Hematopoietic multipotent progenitor cell treated with erythropoietin and hydrocortisone succinate and interleukin-3 and kit ligand, for 4 days (in vitro differentiated cells): ENCODE measurements around the gene TPCN2.
"Not testable (repeated sequence)": the region's sequence is repeated elsewhere in the genome, so short reads cannot be mapped to it uniquely, and the experiment has no call there.

Source experiments
- DNase-seq: peaks from one replicate; pipeline ENCODE4 v3.0.0-alpha.2; 2015

The TPCN2 gene

GRCh38 chr11:69048694-69049489 is at the start of gene TPCN2:
Gene TPCN2 (plus strand): TSS chr11:69048932. CDS start chr11:69048998, 66 bp downstream.
- DNase-seq: peak; percentile 98

GRCh38 chr11:68999093-68999747 is 49.5 kb upstream of the TPCN2 start:
- no peak for DNase-seq

- not testable (repeated sequence) for DNase-seq
Measured at GRCh38 chr11:68999748-69000355, 48.9 kb upstream of the TPCN2 start.

- no peak for DNase-seq
Measured at GRCh38 chr11:69000391-69000790, 48.3 kb upstream of the TPCN2 start.

GRCh38 chr11:69000831-69001242 is 47.9 kb upstream of the TPCN2 start:
- DNase-seq: peak; percentile 38

- DNase-seq: no peak
Measured at GRCh38 chr11:69001243-69002081, 47.3 kb upstream of the TPCN2 start.

- no peak for DNase-seq
Measured at GRCh38 chr11:69002110-69002569, 46.6 kb upstream of the TPCN2 start.

GRCh38 chr11:69002570-69003231 is 46.0 kb upstream of the TPCN2 start:
- no peak for DNase-seq

- DNase-seq: no peak
Measured at GRCh38 chr11:69003301-69003865, 45.3 kb upstream of the TPCN2 start.

- DNase-seq: no peak
Measured at GRCh38 chr11:69003866-69004367, 44.8 kb upstream of the TPCN2 start.

GRCh38 chr11:69004411-69005182 is 44.1 kb upstream of the TPCN2 start:
- DNase-seq: no peak

- DNase-seq: no peak
Measured at GRCh38 chr11:69005183-69005630, 43.5 kb upstream of the TPCN2 start.

GRCh38 chr11:69005631-69006368 is 42.9 kb upstream of the TPCN2 start:
- DNase-seq: no peak

- DNase-seq: no peak
Measured at GRCh38 chr11:69006816-69007215, 41.9 kb upstream of the TPCN2 start.

GRCh38 chr11:69007975-69008381 is 40.8 kb upstream of the TPCN2 start:
- no peak for DNase-seq

- peak; percentile 48 for DNase-seq
Measured at GRCh38 chr11:69008737-69009440, 39.8 kb upstream of the TPCN2 start.

- no peak for DNase-seq
Measured at GRCh38 chr11:69009441-69010211, 39.1 kb upstream of the TPCN2 start.

- DNase-seq: no peak
Measured at GRCh38 chr11:69010361-69010891, 38.3 kb upstream of the TPCN2 start.
